ENCODE measurements around the gene SPTLC3. TPM values are rescaled to one million over a fixed set of nuclear protein-coding genes. Genes with fewer than 3 reads are reported as not detected.

The SPTLC3 gene
- total and polyA plus RNA-seq, 2 donors: 3.4 to 3.8 TPM

DNA sequence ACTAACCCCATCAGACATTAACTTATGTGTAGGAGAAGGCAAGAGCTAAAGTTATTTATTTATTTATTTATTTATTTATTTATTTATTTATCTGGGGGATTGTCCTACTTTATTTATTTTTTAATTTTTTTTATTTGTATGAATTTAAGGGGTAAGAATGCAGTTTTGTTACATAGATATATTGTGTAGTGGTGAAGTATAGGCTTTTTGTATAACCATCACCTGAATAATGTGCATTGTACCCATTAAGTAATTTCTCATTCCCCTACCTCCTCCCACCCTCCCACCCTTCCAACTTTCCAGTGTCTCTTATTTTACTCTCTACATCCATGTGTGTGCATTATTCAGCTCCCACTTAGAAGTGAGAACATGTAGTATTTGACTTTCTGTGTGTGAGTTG lies 51.6 kb downstream of the SPTLC3 start:
- no peak overlapping the region for H3K27ac ChIP-seq (ENCODE audit: low read depth in 1 of 2, low read length in 1 of 2)
- H3K4me1 ChIP-seq (ENCODE audit: control insufficient read depth in 2 of 2, insufficient read depth in 2 of 2, low read length in 2 of 2): no peaks in the 10 kb centered on the region
- no peak for DNase-seq (ENCODE audit: low read depth in 6 of 9, low spot score in 9 of 9)
- H3K36me3 ChIP-seq (ENCODE audit: control insufficient read depth in 2 of 2, insufficient read depth in 2 of 2, low read length in 1 of 2): no peaks in the 10 kb centered on the region
- no peak overlapping the region for H3K4me3 ChIP-seq (ENCODE audit: low read length in 2 of 2)
- no peaks in the 10 kb centered on the region for H3K27me3 ChIP-seq (ENCODE audit: control insufficient read depth in 2 of 2, insufficient read depth in 1 of 2, low read length in 1 of 2)
- H3K9me3 ChIP-seq (ENCODE audit: control insufficient read depth in 2 of 2, insufficient read depth in 1 of 2, low read length in 1 of 2): no peaks in the 10 kb centered on the region

DNA sequence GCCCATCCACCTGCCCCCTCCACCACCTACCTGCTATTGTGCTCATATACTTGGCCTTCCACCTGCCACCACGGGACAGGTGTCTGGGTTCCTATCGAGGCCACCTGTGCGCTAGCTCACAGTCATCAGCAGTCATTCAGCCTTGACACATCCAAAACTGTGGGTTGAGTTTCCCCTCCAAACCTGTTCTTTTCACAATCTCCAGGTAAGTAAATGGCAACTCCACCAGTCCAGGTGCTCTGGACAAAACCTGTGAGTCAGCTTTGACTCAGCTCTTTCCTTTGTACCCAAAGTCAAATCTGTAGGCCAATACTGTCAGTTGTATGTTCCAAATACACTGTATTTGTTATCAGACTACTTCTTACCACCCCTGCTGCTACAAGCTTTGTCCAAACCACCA lies 52.6 kb downstream of the SPTLC3 start:
- no peaks in the 10 kb centered on the region for H3K36me3 ChIP-seq (ENCODE audit: control insufficient read depth in 2 of 2, insufficient read depth in 2 of 2, low read length in 1 of 2)
- no peak overlapping the region for H3K4me3 ChIP-seq (ENCODE audit: low read length in 2 of 2)
- WGBS: 96% methylated on average over 3 of the region's 3 CpGs
- DNase-seq (ENCODE audit: low read depth in 6 of 9, low spot score in 9 of 9): no peak
- H3K9me3 ChIP-seq (ENCODE audit: control insufficient read depth in 2 of 2, insufficient read depth in 1 of 2, low read length in 1 of 2): no peaks in the 10 kb centered on the region
- no peaks in the 10 kb centered on the region for H3K27me3 ChIP-seq (ENCODE audit: control insufficient read depth in 2 of 2, insufficient read depth in 1 of 2, low read length in 1 of 2)
- H3K4me1 ChIP-seq (ENCODE audit: control insufficient read depth in 2 of 2, insufficient read depth in 2 of 2, low read length in 2 of 2): no peaks in the 10 kb centered on the region
- H3K27ac ChIP-seq (ENCODE audit: low read depth in 1 of 2, low read length in 1 of 2): no peak overlapping the region

DNA sequence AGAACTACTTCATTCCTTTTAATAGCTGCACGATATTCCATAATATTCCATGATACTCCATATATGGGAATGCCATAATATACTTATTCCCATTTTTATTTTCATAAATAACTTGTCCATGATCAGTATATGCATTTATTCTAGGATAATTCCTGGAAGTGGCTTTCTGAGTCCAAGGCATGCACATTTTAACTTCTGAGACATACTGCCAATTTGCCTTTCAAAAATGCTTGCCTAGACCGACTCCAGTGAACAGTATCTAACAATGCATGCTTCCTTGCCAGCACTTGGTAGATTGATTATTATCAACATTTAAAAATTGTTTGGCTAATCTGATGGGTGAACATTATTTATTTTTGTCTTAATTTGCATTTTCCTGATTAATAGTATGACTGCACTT lies 54.0 kb downstream of the SPTLC3 start:
- Histone ChIP-seq H3K4me1 (ENCODE audit: control insufficient read depth in 2 of 2, insufficient read depth in 2 of 2, low read length in 2 of 2) (no peaks in the 10 kb centered on the region), H3K4me3 (ENCODE audit: low read length in 2 of 2) (no peak overlapping the region), H3K9me3 (ENCODE audit: control insufficient read depth in 2 of 2, insufficient read depth in 1 of 2, low read length in 1 of 2) (no peaks in the 10 kb centered on the region), H3K27me3 (ENCODE audit: control insufficient read depth in 2 of 2, insufficient read depth in 1 of 2, low read length in 1 of 2) (no peaks in the 10 kb centered on the region), H3K27ac (ENCODE audit: low read depth in 1 of 2, low read length in 1 of 2) (no peak overlapping the region), H3K36me3 (ENCODE audit: control insufficient read depth in 2 of 2, insufficient read depth in 2 of 2, low read length in 1 of 2) (no peaks in the 10 kb centered on the region)
- WGBS: 92% methylated on average over 2 of the region's 2 CpGs
- DNase-seq (ENCODE audit: low read depth in 6 of 9, low spot score in 9 of 9): no peak

DNA sequence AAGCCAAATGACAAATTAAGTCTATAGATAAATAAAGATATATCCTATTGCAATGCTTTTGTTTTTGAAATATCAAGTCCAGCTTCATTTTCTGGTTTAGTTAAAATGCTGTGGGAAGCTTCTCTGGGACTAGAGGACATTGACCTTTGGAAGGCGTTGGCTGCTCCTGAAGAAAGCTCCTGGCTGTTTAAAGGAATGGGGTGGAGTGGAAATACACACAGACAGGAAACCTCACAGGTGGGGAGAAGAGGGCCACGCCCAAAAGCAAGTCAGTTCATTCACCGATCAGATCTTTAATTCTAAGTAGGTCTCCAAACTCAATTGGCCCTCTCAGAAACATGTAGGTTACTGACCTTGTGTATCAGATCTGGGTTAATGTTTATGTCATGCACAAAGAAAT lies 59.6 kb downstream of the SPTLC3 start:
- no peak overlapping the region for H3K4me3 ChIP-seq (ENCODE audit: low read length in 2 of 2)
- no peaks in the 10 kb centered on the region for H3K27me3 ChIP-seq (ENCODE audit: control insufficient read depth in 2 of 2, insufficient read depth in 1 of 2, low read length in 1 of 2)
- H3K27ac ChIP-seq (ENCODE audit: low read depth in 1 of 2, low read length in 1 of 2): no peak overlapping the region
- no peak for DNase-seq (ENCODE audit: low read depth in 6 of 9, low spot score in 9 of 9)
- no peaks in the 10 kb centered on the region for H3K36me3 ChIP-seq (ENCODE audit: control insufficient read depth in 2 of 2, insufficient read depth in 2 of 2, low read length in 1 of 2)
- 94% methylated on average over 3 of the region's 3 CpGs for WGBS
- no peaks in the 10 kb centered on the region for H3K9me3 ChIP-seq (ENCODE audit: control insufficient read depth in 2 of 2, insufficient read depth in 1 of 2, low read length in 1 of 2)
- H3K4me1 ChIP-seq (ENCODE audit: control insufficient read depth in 2 of 2, insufficient read depth in 2 of 2, low read length in 2 of 2): no peaks in the 10 kb centered on the region

DNA sequence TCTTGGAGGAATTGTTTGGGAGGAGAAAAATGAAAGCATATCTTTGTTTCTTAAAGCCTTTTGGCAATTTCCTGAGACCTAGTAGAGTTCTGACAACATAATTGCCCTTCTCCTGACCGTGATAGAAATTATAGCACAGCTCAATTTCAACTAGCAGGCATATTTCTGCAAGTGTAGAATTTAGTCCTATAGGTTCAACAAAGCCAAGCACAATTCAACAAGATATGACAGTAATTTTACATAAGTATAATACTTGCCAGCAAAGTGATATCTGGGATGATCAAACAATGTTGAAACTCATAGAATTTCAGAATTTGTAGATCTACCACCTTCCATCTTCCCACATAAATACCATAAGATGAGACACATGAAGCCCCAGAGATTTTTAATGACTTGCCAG lies 73.1 kb downstream of the SPTLC3 start:
- Histone ChIP-seq H3K9me3 (ENCODE audit: control insufficient read depth in 2 of 2, insufficient read depth in 1 of 2, low read length in 1 of 2) (no peaks in the 10 kb centered on the region), H3K27me3 (ENCODE audit: control insufficient read depth in 2 of 2, insufficient read depth in 1 of 2, low read length in 1 of 2) (no peaks in the 10 kb centered on the region), H3K36me3 (ENCODE audit: control insufficient read depth in 2 of 2, insufficient read depth in 2 of 2, low read length in 1 of 2) (peaks cover 0 to 2% of the 10 kb centered on the region in 2 donors), H3K4me1 (ENCODE audit: control insufficient read depth in 2 of 2, insufficient read depth in 2 of 2, low read length in 2 of 2) (no peaks in the 10 kb centered on the region), H3K27ac (ENCODE audit: low read depth in 1 of 2, low read length in 1 of 2) (no peak overlapping the region), H3K4me3 (ENCODE audit: low read length in 2 of 2) (no peak overlapping the region)
- WGBS: 95% methylated on average over 1 of the region's 1 CpG
- no peak for DNase-seq (ENCODE audit: low read depth in 6 of 9, low spot score in 9 of 9)

DNA sequence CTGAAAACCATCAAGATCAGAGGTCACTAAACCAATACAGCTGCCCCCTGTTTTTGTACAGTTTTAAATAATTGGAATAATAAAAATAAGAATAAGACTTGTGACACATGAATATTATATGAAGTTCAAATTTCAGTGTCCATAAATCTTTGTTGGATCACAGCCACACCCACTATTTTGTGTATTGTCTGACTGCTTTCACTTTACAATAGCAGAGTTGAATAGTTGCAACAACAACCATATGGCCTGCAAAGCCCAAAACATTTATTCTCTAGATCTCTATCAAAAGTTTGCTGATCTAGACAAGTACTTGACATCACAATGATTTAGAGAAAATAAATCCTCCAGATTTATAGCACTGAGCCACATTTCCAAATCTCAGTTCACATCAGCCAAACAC lies 73.6 kb downstream of the SPTLC3 start:
- no peak for DNase-seq (ENCODE audit: low read depth in 6 of 9, low spot score in 9 of 9)
- Histone ChIP-seq H3K4me3 (ENCODE audit: low read length in 2 of 2) (no peak overlapping the region), H3K4me1 (ENCODE audit: control insufficient read depth in 2 of 2, insufficient read depth in 2 of 2, low read length in 2 of 2) (no peaks in the 10 kb centered on the region), H3K27ac (ENCODE audit: low read depth in 1 of 2, low read length in 1 of 2) (no peak overlapping the region), H3K9me3 (ENCODE audit: control insufficient read depth in 2 of 2, insufficient read depth in 1 of 2, low read length in 1 of 2) (no peaks in the 10 kb centered on the region), H3K27me3 (ENCODE audit: control insufficient read depth in 2 of 2, insufficient read depth in 1 of 2, low read length in 1 of 2) (no peaks in the 10 kb centered on the region), H3K36me3 (ENCODE audit: control insufficient read depth in 2 of 2, insufficient read depth in 2 of 2, low read length in 1 of 2) (peaks cover 0 to 2% of the 10 kb centered on the region in 2 donors)

DNA sequence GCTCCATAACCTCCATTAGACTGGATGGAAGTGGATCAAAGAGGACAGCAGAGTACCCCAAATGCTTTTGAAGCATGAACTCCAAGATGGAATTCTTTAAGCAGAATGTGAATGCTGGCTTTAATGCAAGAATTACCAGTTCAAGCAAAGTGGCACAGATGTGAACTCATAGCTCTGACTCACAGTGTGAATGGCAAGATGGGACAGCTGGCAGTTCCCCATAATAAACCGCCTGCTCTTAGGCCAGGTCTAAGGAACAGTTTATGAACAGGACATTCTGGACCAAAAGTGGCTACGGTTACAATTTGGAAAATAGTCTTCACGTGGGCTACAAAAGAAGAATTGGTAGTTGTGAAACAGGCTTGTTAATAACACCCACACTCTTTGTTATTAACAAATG lies 76.5 kb downstream of the SPTLC3 start:
- Histone ChIP-seq H3K4me3 (ENCODE audit: low read length in 2 of 2) (no peak overlapping the region), H3K27me3 (ENCODE audit: control insufficient read depth in 2 of 2, insufficient read depth in 1 of 2, low read length in 1 of 2) (no peaks in the 10 kb centered on the region), H3K9me3 (ENCODE audit: control insufficient read depth in 2 of 2, insufficient read depth in 1 of 2, low read length in 1 of 2) (no peaks in the 10 kb centered on the region), H3K36me3 (ENCODE audit: control insufficient read depth in 2 of 2, insufficient read depth in 2 of 2, low read length in 1 of 2) (no peaks in the 10 kb centered on the region), H3K27ac (ENCODE audit: low read depth in 1 of 2, low read length in 1 of 2) (no peak overlapping the region), H3K4me1 (ENCODE audit: control insufficient read depth in 2 of 2, insufficient read depth in 2 of 2, low read length in 2 of 2) (no peaks in the 10 kb centered on the region)
- DNase-seq (ENCODE audit: low read depth in 6 of 9, low spot score in 9 of 9): no peak
- 69% methylated on average over 3 of the region's 3 CpGs for WGBS

DNA sequence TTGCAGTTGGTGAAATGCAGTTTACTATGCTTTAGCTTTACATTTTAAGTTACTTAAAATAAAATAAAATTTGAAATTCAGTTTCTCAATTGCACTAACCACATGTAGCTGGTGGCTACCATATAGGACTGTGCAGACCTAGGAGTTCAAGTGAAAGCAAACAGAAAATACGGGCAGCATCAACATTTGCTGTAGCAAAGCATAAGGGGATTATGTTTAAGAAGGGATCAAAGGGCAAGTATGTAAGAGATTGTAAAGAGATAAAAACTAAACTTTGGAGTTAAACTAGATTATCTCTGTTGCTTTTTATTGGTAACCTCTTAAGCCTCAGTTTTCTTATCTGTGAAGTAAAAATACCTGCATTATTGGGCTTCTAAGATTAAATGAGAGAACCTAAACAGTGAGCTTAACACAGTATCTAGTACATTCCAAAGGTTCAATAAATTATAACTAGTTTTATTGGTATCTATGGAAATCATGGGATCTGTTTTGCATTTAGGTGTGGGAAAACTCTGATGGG lies 81.2 kb downstream of the SPTLC3 start:
- Histone ChIP-seq H3K36me3 (ENCODE audit: control insufficient read depth in 2 of 2, insufficient read depth in 2 of 2, low read length in 1 of 2) (no peaks in the 10 kb centered on the region), H3K27ac (ENCODE audit: low read depth in 1 of 2, low read length in 1 of 2) (no peak overlapping the region), H3K27me3 (ENCODE audit: control insufficient read depth in 2 of 2, insufficient read depth in 1 of 2, low read length in 1 of 2) (no peaks in the 10 kb centered on the region), H3K9me3 (ENCODE audit: control insufficient read depth in 2 of 2, insufficient read depth in 1 of 2, low read length in 1 of 2) (no peaks in the 10 kb centered on the region), H3K4me1 (ENCODE audit: control insufficient read depth in 2 of 2, insufficient read depth in 2 of 2, low read length in 2 of 2) (no peaks in the 10 kb centered on the region), H3K4me3 (ENCODE audit: low read length in 2 of 2) (no peak overlapping the region)
- WGBS: 78% methylated on average over 1 of the region's 1 CpG
- no peak for DNase-seq (ENCODE audit: low read depth in 6 of 9, low spot score in 9 of 9)

DNA sequence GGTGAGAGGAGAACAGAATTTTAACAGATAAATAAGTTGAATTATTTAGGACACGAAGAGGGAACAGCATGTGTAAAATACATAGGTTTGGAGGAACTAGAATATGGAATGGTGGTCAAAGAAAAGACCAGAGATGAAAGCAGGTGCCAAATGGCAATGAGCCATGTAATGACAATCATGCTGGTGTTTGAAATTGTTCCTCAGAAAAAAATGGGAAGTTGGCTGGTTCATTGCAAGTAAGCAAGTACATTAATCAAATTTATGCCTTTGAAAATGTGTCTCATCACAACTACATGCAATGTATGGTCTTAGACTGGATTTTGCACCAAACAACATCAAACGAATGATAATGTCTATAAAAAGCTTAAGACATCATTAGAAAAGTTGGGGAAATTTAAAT lies 83.3 kb downstream of the SPTLC3 start:
- no peaks in the 10 kb centered on the region for H3K27me3 ChIP-seq (ENCODE audit: control insufficient read depth in 2 of 2, insufficient read depth in 1 of 2, low read length in 1 of 2)
- 60% methylated on average over 2 of the region's 2 CpGs for WGBS
- H3K4me1 ChIP-seq (ENCODE audit: control insufficient read depth in 2 of 2, insufficient read depth in 2 of 2, low read length in 2 of 2): no peaks in the 10 kb centered on the region
- DNase-seq (ENCODE audit: low read depth in 6 of 9, low spot score in 9 of 9): no peak
- H3K9me3 ChIP-seq (ENCODE audit: control insufficient read depth in 2 of 2, insufficient read depth in 1 of 2, low read length in 1 of 2): no peaks in the 10 kb centered on the region
- H3K36me3 ChIP-seq (ENCODE audit: control insufficient read depth in 2 of 2, insufficient read depth in 2 of 2, low read length in 1 of 2): no peaks in the 10 kb centered on the region
- no peak overlapping the region for H3K27ac ChIP-seq (ENCODE audit: low read depth in 1 of 2, low read length in 1 of 2)
- no peak overlapping the region for H3K4me3 ChIP-seq (ENCODE audit: low read length in 2 of 2)

DNA sequence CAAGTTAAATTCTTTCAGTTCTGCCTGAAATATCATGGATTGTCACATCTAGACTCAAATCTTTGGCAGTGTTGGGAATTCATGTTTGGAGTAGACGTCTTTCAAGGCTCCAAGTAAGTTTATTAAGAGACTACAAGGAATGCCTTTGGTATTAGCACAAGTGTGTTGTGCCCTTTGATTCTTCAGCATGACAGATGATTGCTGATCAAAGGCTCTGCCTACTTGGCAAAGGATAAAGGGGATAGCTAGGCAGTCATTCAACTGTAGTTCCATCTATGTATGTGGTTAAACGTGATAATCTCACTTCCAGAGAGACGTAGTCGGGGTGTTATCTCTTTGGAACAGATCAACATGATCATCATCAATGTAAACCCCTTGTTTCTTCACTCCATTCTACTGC lies 86.2 kb downstream of the SPTLC3 start:
- Histone ChIP-seq H3K27ac (ENCODE audit: low read depth in 1 of 2, low read length in 1 of 2) (no peak overlapping the region), H3K36me3 (ENCODE audit: control insufficient read depth in 2 of 2, insufficient read depth in 2 of 2, low read length in 1 of 2) (no peaks in the 10 kb centered on the region), H3K4me3 (ENCODE audit: low read length in 2 of 2) (no peak overlapping the region), H3K4me1 (ENCODE audit: control insufficient read depth in 2 of 2, insufficient read depth in 2 of 2, low read length in 2 of 2) (peaks cover 6 to 11% of the 10 kb centered on the region in 2 donors), H3K27me3 (ENCODE audit: control insufficient read depth in 2 of 2, insufficient read depth in 1 of 2, low read length in 1 of 2) (no peaks in the 10 kb centered on the region), H3K9me3 (ENCODE audit: control insufficient read depth in 2 of 2, insufficient read depth in 1 of 2, low read length in 1 of 2) (no peaks in the 10 kb centered on the region)
- DNase-seq (ENCODE audit: low read depth in 6 of 9, low spot score in 9 of 9): no peak
- WGBS: 95% methylated on average over 4 of the region's 4 CpGs
